ENCODE results near the gene WDR27. TPM values are rescaled to one million over a fixed set of nuclear protein-coding genes. Genes with fewer than 3 reads are reported as not detected.

WDR27 gene
- polyA plus RNA-seq, 4 donors: 36.8 to 62.5 (median 56.6) TPM

GRCh38 chr6:169568314-169569087 lies 133.3 kb downstream of the WDR27 start:
- DNase-seq (ENCODE audit: low read depth in 4 of 4, low spot score in 3 of 4): no peak

- no peak for DNase-seq (ENCODE audit: low read depth in 4 of 4, low spot score in 3 of 4)
These were observed 134.0 kb downstream of the WDR27 start for GRCh38 chr6:169567819-169568218.

- no peak for DNase-seq (ENCODE audit: low read depth in 4 of 4, low spot score in 3 of 4)
These were observed 134.7 kb downstream of the WDR27 start for GRCh38 chr6:169566961-169567750.

- no peak for DNase-seq (ENCODE audit: low read depth in 4 of 4, low spot score in 3 of 4)
These were observed 135.5 kb downstream of the WDR27 start for GRCh38 chr6:169566319-169566718.

- no peak for DNase-seq (ENCODE audit: low read depth in 4 of 4, low spot score in 3 of 4)
These were observed 137.2 kb downstream of the WDR27 start for GRCh38 chr6:169564453-169565240.

- DNase-seq (ENCODE audit: low read depth in 4 of 4, low spot score in 3 of 4): no peak
These were observed 140.2 kb downstream of the WDR27 start for GRCh38 chr6:169561665-169562064.

- DNase-seq (ENCODE audit: low read depth in 4 of 4, low spot score in 3 of 4): no peak
These were observed 142.2 kb downstream of the WDR27 start for GRCh38 chr6:169559592-169559991.

GRCh38 chr6:169558774-169559441 lies 142.9 kb downstream of the WDR27 start:
- no peak for DNase-seq (ENCODE audit: low read depth in 4 of 4, low spot score in 3 of 4)

- DNase-seq (ENCODE audit: low read depth in 4 of 4, low spot score in 3 of 4): no peak
These were observed 143.5 kb downstream of the WDR27 start for GRCh38 chr6:169558378-169558773.

GRCh38 chr6:169557887-169558286 lies 143.9 kb downstream of the WDR27 start:
- no peak for DNase-seq (ENCODE audit: low read depth in 4 of 4, low spot score in 3 of 4)

- DNase-seq (ENCODE audit: low read depth in 4 of 4, low spot score in 3 of 4): no peak
These were observed 144.9 kb downstream of the WDR27 start for GRCh38 chr6:169556758-169557548.

- DNase-seq (ENCODE audit: low read depth in 4 of 4, low spot score in 3 of 4): no peak
These were observed 145.7 kb downstream of the WDR27 start for GRCh38 chr6:169555971-169556617.

- no peak for DNase-seq (ENCODE audit: low read depth in 4 of 4, low spot score in 3 of 4)
These were observed 155.8 kb downstream of the WDR27 start for GRCh38 chr6:169545982-169546381.

GRCh38 chr6:169543704-169544103 lies 158.1 kb downstream of the WDR27 start:
- DNase-seq (ENCODE audit: low read depth in 4 of 4, low spot score in 3 of 4): no peak

GRCh38 chr6:169542491-169542890 lies 159.3 kb downstream of the WDR27 start:
- no peak for DNase-seq (ENCODE audit: low read depth in 4 of 4, low spot score in 3 of 4)

- DNase-seq (ENCODE audit: low read depth in 4 of 4, low spot score in 3 of 4): no peak
These were observed 162.5 kb downstream of the WDR27 start for GRCh38 chr6:169539176-169539897.

GRCh38 chr6:169536446-169537170 lies 165.2 kb downstream of the WDR27 start:
- no peak for DNase-seq (ENCODE audit: low read depth in 4 of 4, low spot score in 3 of 4)

- no peak for DNase-seq (ENCODE audit: low read depth in 4 of 4, low spot score in 3 of 4)
These were observed 167.8 kb downstream of the WDR27 start for GRCh38 chr6:169534039-169534421.

Data from right renal pelvis (tissue), 4 donors.